ENCODE results near the gene PAK2.
"Not testable (repeated sequence)": the region's sequence is repeated elsewhere in the genome, so short reads cannot be mapped to it uniquely, and the experiment has no call there.

The PAK2 gene

DNA sequence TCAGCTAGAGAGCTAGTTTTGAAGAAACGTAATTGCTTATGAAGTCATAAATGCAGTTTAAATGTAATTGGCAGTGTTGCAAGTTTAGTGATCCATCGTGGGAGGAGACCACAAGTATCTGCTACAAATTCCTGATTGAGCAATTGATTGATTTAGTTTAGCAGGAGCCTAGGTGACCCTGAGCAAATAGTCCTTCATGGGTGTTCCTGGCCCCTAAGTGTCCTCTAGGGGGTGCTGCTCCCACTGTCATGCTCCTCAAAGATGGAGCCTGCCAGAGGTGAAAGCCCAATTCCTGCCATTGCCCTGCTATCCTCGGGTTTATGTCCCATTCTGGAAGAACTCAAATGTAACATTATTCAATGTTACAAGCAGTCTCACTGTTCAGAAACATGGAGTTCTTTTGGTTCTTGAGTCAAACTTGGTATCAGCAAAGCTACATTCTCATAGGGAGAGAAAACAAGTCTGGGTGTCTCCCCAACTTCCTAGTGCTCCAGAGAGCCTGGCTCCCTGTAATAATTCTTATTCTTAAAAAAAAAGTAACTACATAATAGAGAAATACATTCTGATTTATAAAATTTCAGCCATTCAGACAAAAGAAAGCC lies 98.3 kb downstream of the PAK2 start:
- H3K27ac ChIP-seq, result no peak overlapping the region
- TF ChIP-seq ZFX (IDR thresholded peaks at IDR 0.05; ENCODE audit: borderline replicate concordance), result no peak
- TF ChIP-seq, protein P1, sequence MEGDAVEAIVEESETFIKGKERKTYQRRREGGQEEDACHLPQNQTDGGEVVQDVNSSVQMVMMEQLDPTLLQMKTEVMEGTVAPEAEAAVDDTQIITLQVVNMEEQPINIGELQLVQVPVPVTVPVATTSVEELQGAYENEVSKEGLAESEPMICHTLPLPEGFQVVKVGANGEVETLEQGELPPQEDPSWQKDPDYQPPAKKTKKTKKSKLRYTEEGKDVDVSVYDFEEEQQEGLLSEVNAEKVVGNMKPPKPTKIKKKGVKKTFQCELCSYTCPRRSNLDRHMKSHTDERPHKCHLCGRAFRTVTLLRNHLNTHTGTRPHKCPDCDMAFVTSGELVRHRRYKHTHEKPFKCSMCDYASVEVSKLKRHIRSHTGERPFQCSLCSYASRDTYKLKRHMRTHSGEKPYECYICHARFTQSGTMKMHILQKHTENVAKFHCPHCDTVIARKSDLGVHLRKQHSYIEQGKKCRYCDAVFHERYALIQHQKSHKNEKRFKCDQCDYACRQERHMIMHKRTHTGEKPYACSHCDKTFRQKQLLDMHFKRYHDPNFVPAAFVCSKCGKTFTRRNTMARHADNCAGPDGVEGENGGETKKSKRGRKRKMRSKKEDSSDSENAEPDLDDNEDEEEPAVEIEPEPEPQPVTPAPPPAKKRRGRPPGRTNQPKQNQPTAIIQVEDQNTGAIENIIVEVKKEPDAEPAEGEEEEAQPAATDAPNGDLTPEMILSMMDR (IDR thresholded peaks at IDR 0.05), result peak; percentile 77

DNA sequence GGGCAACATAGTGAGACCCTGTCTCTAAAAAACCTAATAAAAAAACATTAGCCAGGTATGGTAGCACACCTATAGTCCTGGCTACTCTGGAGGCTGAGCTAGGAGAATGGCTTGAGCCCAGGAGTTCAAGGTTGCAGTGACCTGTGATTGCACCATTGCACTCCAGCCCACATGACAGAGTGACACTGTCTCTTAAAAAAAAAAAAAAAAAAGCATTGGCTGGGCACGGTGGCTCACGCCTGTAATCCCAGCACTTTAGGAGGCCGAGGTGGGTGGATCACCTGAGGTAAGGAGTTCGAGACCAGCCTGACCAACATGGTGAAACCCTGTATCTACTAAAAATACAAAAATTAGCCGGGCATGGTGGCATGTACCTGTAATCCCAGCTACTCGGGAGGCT lies 99.7 kb downstream of the PAK2 start:
- H3K27ac ChIP-seq, result not testable (repeated sequence)

DNA sequence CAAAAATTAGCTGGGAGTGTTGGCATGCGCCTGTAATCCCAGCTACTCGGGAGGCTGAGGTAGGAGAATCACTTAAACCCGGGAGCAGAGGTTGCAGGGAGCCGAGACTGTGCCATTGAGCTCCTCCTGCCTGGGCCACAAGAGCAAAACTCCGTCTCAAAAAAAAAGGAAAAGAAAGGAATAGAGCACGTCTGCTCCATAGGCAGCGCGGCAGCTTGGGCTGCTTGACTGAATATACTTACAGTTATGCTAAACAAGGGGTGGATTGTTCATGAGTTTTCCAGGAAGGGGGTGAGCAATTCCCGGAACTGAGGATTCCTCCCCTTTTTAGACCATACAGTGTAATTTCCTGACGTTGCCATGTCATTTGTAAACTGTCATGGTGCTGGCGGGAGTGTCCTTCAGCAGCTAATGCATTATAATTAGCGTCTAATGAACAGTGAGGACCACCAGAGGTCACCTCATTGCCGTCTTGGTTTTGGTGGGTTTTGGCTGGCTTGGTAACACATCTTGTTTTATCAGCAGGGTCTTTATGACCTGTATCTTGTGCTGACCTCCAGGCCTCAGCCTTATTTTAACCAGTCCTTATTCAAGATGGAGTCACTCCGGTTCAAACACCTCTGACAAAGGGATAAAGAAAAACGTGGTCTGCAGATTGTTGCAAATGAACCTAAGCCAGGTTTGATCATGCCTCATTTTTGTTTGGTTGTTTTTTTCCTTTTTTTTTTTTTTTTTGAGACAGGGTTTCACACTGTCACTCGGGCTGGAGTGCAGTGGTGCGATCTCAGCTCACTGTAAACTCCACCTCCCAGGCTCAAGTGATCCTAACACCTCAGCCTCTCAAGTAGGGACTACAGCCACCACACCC lies 103.1 kb downstream of the PAK2 start:
- no peak overlapping the region for H3K27ac ChIP-seq
- TF ChIP-seq ZFX (IDR thresholded peaks at IDR 0.05; ENCODE audit: borderline replicate concordance), result no peak
- TF ChIP-seq, protein P1 (IDR thresholded peaks at IDR 0.05), result no peak

DNA sequence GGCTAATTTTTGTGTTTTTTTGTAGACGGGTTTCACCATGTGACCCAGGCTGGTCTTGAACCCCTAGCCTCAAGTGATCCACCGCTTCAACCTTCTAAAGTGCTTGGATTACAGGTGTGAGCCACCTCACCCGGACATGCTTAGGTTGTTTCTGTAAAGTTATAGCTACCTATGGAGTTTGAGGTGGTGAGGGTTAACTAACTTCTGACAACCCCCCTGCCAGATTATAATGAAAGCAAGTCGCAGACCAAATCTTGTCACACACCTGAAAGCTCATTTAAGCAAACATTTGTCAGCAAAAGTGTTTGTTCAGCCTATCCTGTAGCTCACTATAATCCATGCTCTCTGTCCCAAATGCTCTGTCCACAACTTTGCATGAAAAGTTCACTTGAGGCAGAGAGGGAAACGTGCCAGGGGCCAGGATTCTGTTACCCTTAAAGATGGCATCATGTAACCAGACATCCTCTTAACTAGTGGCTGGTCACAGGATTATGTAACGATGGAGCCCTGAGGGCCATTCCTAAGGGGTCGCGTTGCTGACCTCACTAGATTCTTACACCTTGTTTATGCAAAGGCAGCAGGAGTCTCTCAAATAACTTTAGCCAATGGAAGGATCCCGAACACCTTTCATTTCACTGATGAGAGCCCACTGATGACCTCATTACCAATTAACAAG lies 103.9 kb downstream of the PAK2 start:
- no peak overlapping the region for H3K27ac ChIP-seq
- TF ChIP-seq, protein P1 (IDR thresholded peaks at IDR 0.05), result no peak

DNA sequence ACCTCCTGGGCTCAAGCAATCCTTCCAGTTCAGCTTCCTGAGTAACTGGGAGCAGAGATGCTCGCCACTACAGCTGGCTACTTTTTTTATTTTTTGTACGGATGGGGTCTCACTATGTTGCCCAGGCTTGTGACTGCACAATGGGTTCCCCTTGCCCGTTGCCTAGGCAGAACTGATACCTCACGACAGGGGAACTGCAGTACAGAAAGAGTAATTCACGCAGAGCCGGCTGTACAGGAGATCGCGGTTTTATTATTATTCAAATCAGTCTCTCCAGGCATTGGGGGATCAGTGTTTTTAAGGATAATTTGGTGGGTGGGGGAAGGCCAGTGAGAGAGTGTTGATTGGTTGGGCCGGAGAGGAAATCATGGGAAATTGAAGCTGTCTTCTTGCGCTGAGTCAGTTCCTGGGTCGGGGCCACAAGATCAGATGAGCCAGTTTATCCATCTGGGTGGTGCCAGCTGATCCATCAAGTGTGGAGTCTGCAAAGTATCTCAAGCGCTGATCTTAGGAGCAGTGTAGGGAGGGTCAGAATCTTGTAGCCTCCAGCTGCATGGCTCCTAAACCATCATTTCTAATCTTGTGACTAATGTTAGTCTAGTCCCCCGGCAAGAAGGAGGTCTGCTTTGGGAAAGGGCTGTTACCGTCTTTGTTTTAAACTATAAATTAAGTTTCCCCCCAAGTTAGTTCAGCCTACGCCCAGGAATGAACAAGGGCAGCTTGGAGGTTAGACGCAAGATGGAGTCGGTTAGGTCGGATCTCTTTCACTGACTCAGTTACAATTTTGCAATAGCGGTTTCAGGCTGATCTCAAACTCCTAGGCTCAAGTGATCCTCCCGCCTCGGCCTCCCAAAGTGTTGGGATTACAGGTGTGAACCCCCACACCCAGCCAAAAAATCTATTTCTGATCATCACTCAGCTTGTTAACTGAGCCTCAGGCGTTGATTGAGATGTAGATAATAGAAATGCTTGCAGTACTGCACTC lies 104.9 kb downstream of the PAK2 start:
- not testable (repeated sequence) for H3K27ac ChIP-seq

DNA sequence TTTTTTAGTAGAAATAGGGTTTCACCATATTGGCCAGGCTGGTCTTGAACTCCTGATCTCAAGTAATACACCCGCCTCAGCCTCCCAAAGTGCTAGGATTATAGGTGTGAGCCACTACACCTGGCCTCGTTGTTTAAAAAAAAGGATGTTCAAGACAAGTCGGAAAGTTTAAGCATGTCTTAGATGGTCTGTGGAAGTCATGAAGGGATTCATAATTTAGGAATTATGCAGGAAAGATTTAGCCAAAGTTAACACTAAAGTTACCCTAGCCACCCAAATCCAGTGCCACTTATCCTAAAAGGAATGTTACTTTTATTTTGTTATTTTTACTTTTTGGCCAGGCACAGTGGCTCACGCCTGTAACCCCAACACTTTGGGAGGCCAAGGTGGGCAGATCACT lies 108.7 kb downstream of the PAK2 start:
- not testable (repeated sequence) for H3K27ac ChIP-seq

DNA sequence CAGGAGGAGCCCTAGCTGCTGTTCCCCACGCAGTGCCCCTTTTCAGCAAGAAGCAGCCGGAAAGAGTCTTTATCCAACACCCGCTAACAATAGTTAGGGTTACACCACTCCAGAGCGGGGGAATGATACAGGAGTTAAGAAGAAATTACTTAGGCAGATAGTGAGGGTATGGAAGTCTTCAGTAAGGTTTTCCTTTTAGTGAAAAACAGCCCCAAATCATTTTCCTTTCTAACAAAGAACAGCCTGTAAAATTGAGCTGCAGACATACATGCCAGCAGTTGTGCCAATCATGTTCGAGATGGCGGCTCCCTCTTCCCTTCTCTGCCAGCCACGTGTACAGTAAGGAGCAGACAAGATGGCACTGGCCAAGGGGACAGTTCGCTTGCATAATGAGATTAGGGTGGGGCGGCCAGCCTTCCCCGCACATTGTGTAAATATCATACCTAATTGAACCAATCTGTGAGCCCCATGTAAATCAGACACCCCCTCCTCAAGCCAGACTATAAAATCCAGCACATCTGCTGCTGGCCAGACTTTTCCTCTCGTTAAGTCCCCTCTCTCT lies 109.6 kb downstream of the PAK2 start:
- no peak for TF ChIP-seq ZFX (IDR thresholded peaks at IDR 0.05; ENCODE audit: borderline replicate concordance)
- TF ChIP-seq, protein P1 (IDR thresholded peaks at IDR 0.05), result no peak

DNA sequence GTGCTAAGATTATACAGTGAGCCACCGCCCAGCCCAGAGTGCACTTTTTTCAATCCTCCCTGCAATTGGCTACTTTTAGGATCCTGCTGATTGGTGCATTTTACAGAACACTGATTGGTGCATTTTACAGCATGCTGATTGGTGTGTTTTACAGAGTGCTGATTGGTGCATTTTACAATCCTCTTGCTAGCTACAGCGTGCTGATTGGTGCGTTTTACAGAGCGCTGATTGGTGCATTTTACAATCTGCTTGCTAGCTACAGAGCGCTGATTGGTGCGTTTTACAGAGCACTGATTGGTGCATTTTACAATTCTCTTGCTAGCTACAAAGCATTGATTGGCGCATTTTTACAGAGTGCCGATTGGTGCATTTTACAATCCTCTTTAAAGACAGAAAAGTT lies 123.3 kb downstream of the PAK2 start:
- not testable (repeated sequence) for H3K27ac ChIP-seq

More for the DNA sequence above, 109.6 kb downstream of the PAK2 start:
- H3K27ac ChIP-seq, result no peak overlapping the region

DNA sequence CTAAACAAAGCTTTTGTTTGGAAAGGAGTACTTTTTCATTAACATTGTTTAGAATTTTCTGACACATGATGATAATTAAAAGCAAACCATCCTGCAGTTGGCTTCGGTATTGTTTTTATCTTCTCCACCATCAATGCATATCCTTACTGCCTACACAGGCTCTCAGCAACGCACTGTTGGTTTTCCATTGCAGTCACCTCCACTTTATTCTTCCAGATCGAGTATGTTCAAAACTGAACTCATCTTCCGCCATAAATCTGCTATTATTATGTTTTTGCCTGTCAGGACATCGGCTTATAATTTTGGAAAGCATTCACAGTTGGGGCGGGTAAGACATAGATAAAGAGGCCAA lies 127.5 kb downstream of the PAK2 start:
- H3K27ac ChIP-seq, result peak overlapping the region; percentile 80
- TF ChIP-seq, protein P1 (IDR thresholded peaks at IDR 0.05), result no peak
- TF ChIP-seq ZFX (IDR thresholded peaks at IDR 0.05; ENCODE audit: borderline replicate concordance), result no peak
